Calu3 (cell line): ENCODE measurements around the gene SDC4. TPM values are rescaled to one million over a fixed set of nuclear protein-coding genes. Genes with fewer than 3 reads are reported as not detected.
A peak's percentile ranks its signal among the peaks of the same experiment; 100 is the strongest.

Experiments
- BruUV-seq: library from RNA; stranded (reverse); fragments of 400-500 nt; replicated peaks from 2 replicates; lab custom pipeline; 2021; lab: Mats Ljungman, UMichigan
- CTCF ChIA-PET: fragments of 300-600 bp; sonication (Branson Sonifier 250); formaldehyde crosslinking; loops from one replicate; lab custom pipeline; 2022; ENCODE audit warnings: antibody characterized with exemption; lab: Charles Lee
- DNase-seq: peaks from one replicate; pipeline ENCODE4 v3.0.0; 2022
- H3K27ac Mint-ChIP-seq: one replicate; pipeline ENCODE4 v1.8.0; 2022; ENCODE audit warnings: mixed read lengths; ENCODE audit not compliant: unreplicated experiment
- H3K27me3 Mint-ChIP-seq: one replicate; pipeline ENCODE4 v1.8.0; 2022; ENCODE audit warnings: mixed read lengths; ENCODE audit not compliant: unreplicated experiment
- H3K36me3 Mint-ChIP-seq: one replicate; pipeline ENCODE4 v1.8.0; 2022; ENCODE audit warnings: mild to moderate bottlenecking, moderate library complexity, mixed read lengths; ENCODE audit not compliant: insufficient read depth, unreplicated experiment
- H3K4me1 Mint-ChIP-seq: one replicate; pipeline ENCODE4 v1.8.0; 2022; ENCODE audit warnings: mild to moderate bottlenecking, low read depth, mixed read lengths; ENCODE audit not compliant: unreplicated experiment
- H3K4me3 Mint-ChIP-seq: one replicate; pipeline ENCODE4 v1.8.0; 2022; ENCODE audit warnings: mild to moderate bottlenecking, low read depth, moderate library complexity, mixed read lengths; ENCODE audit not compliant: unreplicated experiment
- H3K9me3 Mint-ChIP-seq: one replicate; pipeline ENCODE4 v1.8.0; 2022; ENCODE audit warnings: low read depth, mixed read lengths; ENCODE audit not compliant: unreplicated experiment
- CTCF ChIP-seq: fragments of 200-600 bp; IDR thresholded peaks from one replicate; pipeline ENCODE4 v1.8.0; 2022; ENCODE audit warnings: antibody characterized with exemption; ENCODE audit not compliant: unreplicated experiment
- intact Hi-C: fragments of 100-400 bp; cut with micrococcal nuclease; formaldehyde crosslinking; loops from one replicate; pipeline ENCODE4 v1.10.0; 2022; ENCODE audit not compliant: unreplicated experiment
- total RNA-seq: library from RNA; stranded (reverse); gene quantifications from 2 replicates; pipeline ENCODE4 v1.2.3, GENCODE V29; 2022

Gene SDC4
- total RNA-seq, 1 experiment from 2014 or later = 238 TPM

- H3K4me3 Mint-ChIP-seq = peak overlapping the region; percentile 45
- peak overlapping the region; percentile 99 for H3K27ac Mint-ChIP-seq
- no peaks in the 10 kb centered on the region for H3K27me3 Mint-ChIP-seq
- no peak for TF ChIP-seq CTCF
- no peaks in the 10 kb centered on the region for H3K9me3 Mint-ChIP-seq
- CTCF ChIA-PET = interaction anchor here (0.5 to 1.9 kb wide), 11 partner anchors 8 to 434 kb away, joined by 3 to 9 read pairs (median 4); partner anchors contain the start of genes PIGT and SYS1
- peak; percentile 71 for DNase-seq
- peaks cover 90% of the 10 kb centered on the region for H3K36me3 Mint-ChIP-seq
- intact Hi-C loops = no loop called here
- BruUV-seq = no TSS peak
- H3K4me1 Mint-ChIP-seq = peaks cover 71% of the 10 kb centered on the region
These were observed 10.7 kb downstream of the SDC4 start for GRCh38 chr20:45337367-45338120.

GRCh38 chr20:45336530-45337366 lies 11.5 kb downstream of the SDC4 start:
- TF ChIP-seq CTCF = no peak
- intact Hi-C loops = no loop called here
- CTCF ChIA-PET = interaction anchor here (0.5 to 1.9 kb wide), 10 partner anchors 9 to 820 kb away, joined by 3 to 9 read pairs (median 5); partner anchors contain the start of genes PIGT and SYS1
- H3K27me3 Mint-ChIP-seq = no peaks in the 10 kb centered on the region
- peak overlapping the region; percentile 45 for H3K4me3 Mint-ChIP-seq
- H3K9me3 Mint-ChIP-seq = no peaks in the 10 kb centered on the region
- H3K36me3 Mint-ChIP-seq = peaks cover 89% of the 10 kb centered on the region
- no peak for DNase-seq
- peaks cover 63% of the 10 kb centered on the region for H3K4me1 Mint-ChIP-seq
- peak overlapping the region; percentile 99 for H3K27ac Mint-ChIP-seq
- no TSS peak for BruUV-seq

GRCh38 chr20:45330476-45330875 lies 17.7 kb downstream of the SDC4 start:
- intact Hi-C loops = no loop called here
- no peak for TF ChIP-seq CTCF
- DNase-seq = no peak
- CTCF ChIA-PET = no interaction called here
- Mint-ChIP-seq H3K4me1 (peaks cover 25% of the 10 kb centered on the region), H3K4me3 (no peak overlapping the region), H3K27me3 (no peaks in the 10 kb centered on the region), H3K27ac (peak overlapping the region; percentile 14), H3K36me3 (peaks cover 86% of the 10 kb centered on the region), H3K9me3 (no peaks in the 10 kb centered on the region)
- BruUV-seq = no TSS peak

- Mint-ChIP-seq H3K9me3 (no peaks in the 10 kb centered on the region), H3K27me3 (no peaks in the 10 kb centered on the region), H3K4me3 (no peak overlapping the region), H3K4me1 (peaks cover 25% of the 10 kb centered on the region), H3K36me3 (peaks cover 86% of the 10 kb centered on the region), H3K27ac (peak overlapping the region; percentile 19)
- intact Hi-C loops = no loop called here
- CTCF ChIA-PET = interaction anchor here (1.0 kb wide), 1 partner anchor 44 kb away, joined by 3 read pairs; no protein-coding TSS in a partner anchor
- BruUV-seq = no TSS peak
- DNase-seq = peak; percentile 76
- no peak for TF ChIP-seq CTCF
These were observed 18.5 kb downstream of the SDC4 start for GRCh38 chr20:45329497-45330319.
